ENCODE results near the gene ARSG.
"Not testable (repeated sequence)": the region's sequence is repeated elsewhere in the genome, so short reads cannot be mapped to it uniquely, and the experiment has no call there.

The ARSG gene

DNA sequence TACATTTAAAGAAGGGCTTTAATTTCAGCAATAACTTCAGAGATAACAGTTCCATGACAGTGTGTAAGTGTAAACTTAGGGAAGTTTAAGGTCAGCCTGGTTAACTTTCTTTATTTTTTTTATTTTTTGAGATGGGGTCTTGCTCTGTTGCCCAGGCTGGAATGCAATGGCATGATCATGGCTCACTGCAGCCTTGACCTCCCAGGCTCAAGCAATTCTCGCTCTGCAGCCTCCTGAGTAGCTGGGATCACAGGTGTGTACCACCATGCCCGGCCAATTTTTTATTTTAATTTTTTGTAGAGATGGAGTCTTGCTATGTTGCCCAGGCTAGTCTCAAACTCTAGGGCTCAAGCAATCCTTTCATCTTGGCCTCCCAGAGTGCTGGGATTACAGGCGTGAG lies 15.0 kb upstream of the ARSG start:
- DNase-seq (ENCODE audit: low read depth in 4 of 4, low spot score in 1 of 4), result not testable (repeated sequence)

DNA sequence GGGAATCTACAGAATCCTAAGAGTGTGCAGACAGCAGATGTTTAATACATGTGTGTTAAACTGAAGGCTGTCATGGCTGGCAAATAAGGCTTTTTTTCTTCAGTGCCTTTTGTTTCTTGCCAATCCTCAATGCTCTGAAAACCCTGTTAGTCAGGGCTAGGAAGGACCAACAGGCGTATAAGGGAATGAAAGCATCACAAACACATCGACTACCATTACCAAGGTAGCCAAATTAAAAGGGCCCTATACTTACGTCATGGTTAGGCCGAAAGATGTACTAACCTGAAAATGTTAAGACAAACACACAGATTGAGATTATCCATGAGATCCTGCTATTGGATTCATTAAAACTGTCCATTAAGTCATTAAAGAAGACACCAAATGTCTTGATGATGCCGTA lies 13.5 kb upstream of the ARSG start:
- no peak for DNase-seq (ENCODE audit: low read depth in 4 of 4, low spot score in 1 of 4)

DNA sequence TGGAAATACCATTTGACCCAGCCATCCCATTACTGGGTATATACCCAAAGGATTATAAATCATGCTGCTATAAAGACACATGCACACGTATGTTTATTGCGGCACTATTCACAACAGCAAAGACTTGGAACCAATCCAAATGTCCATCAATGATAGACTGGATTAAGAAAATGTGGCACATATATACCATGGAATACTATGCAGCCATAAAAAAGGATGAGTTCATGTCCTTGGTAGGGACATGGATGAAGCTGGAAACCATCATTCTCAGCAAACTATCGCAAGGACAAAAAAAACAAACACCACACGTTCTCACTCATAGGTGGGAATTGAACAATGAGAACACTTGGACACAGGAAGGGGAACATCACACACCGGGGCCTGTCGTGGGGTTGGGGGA lies 9.3 kb upstream of the ARSG start:
- not testable (repeated sequence) for DNase-seq (ENCODE audit: low read depth in 4 of 4, low spot score in 1 of 4)

DNA sequence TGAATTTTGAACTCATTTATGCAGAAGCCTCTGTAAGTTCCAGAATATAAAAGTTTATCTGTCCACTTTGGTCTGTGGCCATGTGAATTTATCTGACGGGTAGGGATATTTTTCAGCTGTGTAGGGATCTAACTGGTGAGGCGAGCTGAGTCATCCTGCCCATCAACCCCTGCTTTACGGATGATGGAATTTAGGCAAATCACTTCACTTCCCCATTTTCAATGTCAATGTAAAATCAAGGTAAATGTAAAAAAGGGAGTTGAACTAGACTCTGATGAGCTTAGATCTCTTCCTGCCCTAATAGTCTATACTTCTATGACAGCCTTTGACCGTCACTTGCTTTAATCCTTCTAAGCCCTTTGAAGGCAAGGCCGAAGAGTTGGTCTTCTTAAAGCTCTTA lies 2.9 kb upstream of the ARSG start:
- no peak for DNase-seq (ENCODE audit: low read depth in 4 of 4, low spot score in 1 of 4)

DNA sequence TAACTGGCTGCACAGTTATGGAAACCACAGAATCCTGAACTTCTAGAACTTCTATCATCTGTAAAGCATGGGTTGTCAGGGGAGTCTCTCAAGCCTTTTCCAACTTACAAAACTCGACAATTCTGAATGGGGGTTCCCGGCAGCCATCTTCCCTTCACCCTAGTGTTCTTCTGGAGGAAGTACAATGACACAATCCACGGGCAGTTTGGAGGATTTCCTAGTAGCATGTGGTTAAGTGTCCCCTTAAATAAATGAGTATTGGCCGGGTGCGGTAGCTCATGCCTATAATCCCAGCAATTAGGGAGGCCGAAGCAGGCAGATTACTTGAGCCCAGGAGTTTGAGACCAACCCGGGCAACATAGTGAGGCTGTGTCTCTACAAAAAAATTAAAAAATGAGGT lies 2.5 kb upstream of the ARSG start:
- no peak for DNase-seq (ENCODE audit: low read depth in 4 of 4, low spot score in 1 of 4)

DNA sequence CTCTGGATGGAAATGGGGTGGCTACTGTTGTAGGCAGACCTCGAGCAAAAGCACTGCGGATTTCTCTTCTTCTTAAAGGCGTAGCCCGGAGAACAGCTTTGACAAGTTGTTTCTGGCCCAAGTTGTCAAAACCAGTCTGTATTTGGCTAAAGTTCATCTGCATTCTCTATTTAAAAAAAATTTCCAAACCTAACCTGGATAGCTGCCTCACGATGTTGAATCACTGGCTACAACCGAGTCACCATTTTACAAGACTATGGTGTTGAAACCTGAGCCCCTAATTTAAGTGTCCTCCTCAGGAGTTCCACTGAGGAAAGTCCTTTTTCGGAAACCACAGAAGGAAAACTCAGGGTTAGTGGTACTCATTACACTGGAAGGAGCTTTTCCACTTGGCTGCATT lies 1.8 kb upstream of the ARSG start:
- no peak for DNase-seq (ENCODE audit: low read depth in 4 of 4, low spot score in 1 of 4)

DNA sequence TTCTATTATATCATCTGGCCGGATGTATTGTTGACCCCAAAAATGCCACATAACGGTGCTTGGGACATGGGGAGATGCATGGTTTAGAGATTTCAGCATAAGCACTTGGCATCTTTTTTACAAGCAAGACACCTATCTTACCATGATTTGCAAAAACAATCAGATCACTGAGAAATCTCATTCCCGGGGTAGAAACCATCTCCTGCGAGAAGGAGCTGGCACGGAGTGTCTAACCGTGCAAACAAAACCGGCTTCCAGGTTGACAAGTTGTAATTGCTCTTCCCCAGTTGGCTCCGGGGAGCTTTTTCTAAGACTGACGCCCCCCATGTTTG lies 1.4 kb upstream of the ARSG start:
- no peak for DNase-seq (ENCODE audit: low read depth in 4 of 4, low spot score in 1 of 4)

DNA sequence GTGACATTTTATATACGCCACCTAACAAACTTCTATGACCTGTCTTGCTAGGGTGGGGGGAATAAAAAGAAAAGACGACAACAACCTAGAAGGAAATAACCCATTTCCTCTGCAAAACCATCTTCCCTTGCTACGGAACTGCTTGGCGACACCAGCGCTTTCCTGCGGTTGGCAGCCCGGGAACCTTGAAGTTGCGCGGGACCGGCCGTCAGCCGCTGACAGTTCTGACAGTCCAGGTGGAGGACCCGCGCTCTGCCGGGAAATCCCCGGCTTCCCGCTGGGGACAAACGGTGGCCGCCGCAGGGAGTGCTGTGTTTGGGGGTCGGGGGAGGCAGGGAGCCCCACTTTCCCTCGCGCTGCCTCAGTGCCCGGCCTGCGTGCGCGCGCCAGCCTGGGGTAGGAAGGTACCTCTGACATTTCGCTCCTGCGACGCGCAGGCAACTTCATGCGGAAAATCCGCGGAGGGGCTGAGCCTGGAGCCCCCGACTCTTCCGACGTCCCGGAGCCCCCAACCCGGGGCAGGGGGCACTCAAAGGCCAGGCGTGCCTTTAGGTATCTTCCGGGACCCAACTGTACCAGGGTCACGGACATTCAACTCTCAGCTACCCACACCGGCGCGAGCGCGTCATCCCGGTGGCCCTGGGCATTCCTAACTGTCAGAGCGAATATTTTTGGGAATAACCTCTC lies 884 bp upstream of the ARSG start:
- DNase-seq (ENCODE audit: low read depth in 4 of 4, low spot score in 1 of 4), result peak in 2 of 4 experiments; percentile 25 to 35

DNA sequence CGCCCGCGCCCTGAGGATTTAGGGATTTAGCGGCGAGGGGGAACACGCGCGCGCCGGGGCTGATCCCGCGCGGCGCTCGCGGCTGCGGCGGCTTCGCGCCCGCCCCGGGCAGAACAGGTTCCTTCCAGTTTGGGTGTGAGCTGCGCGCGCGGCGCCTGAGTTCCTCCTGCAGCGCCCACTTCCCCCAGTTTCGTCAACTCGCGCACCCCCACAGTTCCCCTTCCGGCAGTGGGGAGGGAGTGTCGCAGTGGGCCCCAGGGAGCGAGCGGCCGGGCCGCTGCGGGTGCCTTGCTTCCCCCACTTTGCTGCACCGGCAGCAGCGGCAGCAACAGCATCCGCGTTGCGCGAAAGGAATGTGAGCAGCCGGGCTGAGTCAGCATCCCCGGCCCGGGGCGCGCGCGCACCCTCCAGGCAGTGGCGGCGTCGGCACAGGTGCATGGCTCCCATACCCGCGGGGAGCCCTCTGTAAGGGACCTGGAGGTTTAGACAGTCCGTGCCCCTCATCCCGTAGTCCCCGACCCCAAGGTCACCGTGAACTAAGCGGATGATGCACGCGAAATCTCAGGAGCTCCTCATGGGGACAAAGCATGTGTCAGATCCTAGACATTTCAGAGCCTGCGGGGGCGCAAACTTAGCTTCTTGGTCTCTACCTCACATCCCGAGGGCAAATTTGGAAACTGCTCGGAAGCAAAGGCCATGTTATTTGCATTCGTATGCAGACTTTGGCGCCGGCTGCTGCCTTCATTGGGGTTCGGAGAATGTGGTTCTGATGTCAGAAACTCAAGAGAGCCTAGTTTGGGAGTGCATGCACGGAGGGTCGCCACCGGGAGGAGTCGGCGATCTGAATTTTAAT lies 767 bp downstream of the ARSG start:
- DNase-seq (ENCODE audit: low read depth in 4 of 4, low spot score in 1 of 4), result peak; percentile 69 to 81 (median 73)

DNA sequence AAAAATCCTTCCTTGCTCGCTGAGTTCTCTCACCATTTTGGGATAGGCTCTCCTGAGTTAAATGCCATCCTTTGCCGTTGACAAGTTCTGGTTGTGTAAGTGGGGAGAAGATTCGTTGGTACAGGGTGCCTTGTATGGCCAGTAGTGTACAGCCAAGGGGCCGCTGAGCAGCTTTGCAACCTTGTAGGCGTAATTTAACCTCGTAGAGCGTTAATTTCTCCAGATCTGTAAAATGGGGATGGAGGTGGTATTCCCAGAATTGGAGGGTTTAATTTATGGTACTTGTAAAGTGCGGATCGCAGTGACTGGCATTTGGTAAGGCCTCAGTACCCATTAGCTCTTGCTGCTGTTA lies 1.4 kb downstream of the ARSG start:
- no peak for DNase-seq (ENCODE audit: low read depth in 4 of 4, low spot score in 1 of 4)

DNA sequence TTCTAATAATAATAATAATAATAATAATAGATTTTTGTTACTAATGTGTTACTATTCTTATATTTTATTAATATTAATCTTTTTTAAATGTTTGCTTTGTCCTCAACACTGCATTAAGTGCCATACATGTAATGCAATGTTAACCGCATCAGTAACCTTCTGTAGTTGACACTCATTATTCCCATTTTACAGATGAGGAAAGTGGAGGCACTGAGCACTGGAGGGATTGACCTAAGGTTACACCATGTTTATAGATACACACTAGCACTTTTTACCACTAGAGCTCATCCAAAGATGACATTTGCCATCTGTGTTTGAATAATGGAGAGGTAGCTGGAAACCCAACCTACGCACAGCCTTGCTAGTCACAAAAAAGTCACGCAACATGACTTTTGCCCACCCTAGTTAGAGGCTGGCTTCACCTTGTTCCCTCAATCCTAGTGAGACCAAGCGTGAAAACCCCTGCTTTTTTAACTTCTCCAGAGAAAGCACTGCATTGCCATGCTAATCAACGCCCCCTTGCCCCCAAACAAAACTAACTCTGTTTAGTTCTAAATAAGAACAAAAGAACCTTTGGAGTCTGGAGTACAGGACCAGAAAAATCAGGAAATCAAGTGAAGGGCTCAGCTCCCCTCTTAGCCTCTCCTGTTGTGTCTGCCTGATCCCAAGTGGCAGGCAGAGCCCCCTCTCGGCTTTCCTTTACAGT lies 2.3 kb downstream of the ARSG start:
- DNase-seq (ENCODE audit: low read depth in 4 of 4, low spot score in 1 of 4), result no peak

DNA sequence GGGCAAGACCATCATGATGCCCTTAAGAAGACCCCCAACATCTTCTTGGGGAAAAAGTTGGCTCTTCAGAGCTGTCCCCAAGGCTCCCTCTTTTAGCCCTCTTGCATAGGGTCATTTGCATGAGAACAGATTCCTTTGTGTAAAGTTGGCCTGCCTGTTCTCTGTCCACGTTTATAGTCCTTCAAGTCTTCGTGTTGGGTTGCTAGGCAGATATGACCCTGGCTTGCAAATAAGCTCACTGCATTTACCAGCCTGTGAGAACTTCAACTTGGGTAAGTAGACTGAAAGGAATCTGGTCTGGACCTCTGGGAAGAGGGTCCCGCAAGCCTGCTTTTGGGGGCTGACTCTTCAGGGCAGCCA lies 2.9 kb downstream of the ARSG start:
- DNase-seq (ENCODE audit: low read depth in 4 of 4, low spot score in 1 of 4), result no peak

DNA sequence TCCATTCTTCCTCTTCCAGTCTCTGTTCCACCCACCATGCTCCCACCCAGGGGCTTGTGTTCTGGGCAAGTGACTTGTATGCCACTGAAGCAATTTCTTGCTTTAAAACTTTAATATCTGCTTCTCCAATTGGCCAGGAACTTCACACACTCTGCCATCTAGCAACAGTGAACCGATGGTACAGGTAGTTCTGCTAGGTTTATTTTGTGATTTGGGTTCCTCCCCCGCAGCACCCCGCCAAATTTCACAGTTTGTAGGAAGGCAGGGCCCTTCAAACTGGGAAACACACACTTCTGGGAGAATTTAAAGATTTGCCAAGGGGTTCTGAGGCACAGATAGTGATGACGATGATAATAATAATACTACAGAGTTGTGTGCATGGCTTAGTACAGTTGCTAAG lies 3.3 kb downstream of the ARSG start:
- DNase-seq (ENCODE audit: low read depth in 4 of 4, low spot score in 1 of 4), result no peak

DNA sequence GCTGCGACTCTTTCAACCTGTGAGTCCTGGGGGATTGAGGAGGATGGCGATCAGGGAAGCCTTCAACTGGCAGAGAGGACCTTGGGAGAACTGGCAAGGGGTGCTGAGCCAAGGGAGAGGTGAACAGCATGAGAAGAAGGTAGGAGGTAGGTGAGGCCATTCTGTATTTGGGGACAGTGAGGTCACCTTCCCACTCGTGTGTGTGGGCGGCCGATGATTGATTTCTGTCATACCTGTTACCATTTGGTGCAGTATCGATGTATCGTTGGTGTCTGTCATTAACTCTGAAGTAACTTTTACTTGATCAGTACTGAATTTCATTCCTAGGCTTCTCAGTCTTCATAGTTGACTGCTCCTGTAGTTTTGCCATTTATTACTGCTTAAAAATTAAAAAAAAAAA lies 3.8 kb downstream of the ARSG start:
- DNase-seq (ENCODE audit: low read depth in 4 of 4, low spot score in 1 of 4), result peak in 1 of 4 experiments; percentile 29

DNA sequence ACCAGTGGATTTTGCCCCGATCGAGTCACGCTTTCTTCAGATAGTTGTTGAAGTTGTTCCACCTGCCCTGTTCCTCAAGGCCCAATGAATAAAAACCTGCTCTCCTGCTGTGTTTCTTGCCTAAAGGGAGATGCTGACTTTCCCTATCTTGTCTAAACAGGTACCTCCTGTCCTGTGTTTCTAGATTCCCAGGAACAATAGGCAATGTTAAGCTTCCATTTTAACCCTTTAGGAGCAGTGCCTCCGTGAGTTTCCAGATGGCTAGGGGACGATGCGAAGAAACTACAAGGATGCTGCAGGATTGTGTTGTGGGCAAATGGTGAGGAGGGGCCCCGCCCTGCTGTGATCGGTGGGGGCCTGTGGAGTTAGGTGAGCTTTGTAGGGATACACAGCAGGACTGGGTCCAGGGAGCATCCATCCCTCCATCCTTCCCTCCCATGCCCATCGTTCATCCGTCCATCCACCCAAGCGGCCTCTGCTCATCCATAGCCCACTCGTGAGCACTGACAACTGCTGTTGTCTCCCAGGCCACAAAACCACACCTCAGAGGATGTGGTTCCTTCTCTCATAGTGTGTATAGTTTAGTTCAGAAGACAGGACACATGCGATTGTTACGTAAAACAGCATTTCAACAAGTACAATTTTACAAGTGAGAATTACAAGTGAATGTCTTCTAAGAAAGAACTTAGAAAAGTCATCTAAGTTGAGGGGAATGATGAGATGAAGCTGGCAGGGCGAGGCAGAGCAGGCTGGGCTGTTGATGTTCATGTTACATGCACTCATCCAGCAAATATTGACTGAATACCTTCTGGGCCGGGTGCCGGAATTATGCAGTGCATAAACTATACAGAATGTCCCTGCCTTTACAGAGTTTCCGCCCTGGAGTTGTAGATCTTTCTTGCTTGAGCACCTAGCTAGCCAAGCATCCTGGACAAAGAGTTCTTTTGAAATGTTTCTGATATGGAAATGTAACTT lies 5.2 kb downstream of the ARSG start:
- DNase-seq (ENCODE audit: low read depth in 4 of 4, low spot score in 1 of 4), result peak in 1 of 4 experiments; percentile 12

DNA sequence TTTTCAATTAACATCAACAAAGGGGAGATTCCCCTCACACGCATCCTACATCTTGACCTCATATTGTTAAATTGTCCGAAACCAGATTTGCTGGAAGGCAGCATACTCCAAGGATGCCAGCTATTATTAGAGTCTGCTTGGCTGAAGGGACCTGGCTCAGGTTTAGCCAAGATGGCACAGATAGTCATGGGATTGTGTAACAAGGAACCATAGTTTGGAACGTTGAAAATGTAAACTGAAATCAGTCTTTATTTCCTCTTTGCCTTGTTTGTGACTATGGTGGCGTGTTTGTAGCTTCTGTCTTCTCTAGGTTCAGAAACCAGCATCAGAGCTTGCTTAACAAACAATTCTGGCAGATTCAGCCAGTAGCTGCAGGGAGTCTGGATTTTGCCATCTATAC lies 5.9 kb downstream of the ARSG start:
- no peak for DNase-seq (ENCODE audit: low read depth in 4 of 4, low spot score in 1 of 4)

DNA sequence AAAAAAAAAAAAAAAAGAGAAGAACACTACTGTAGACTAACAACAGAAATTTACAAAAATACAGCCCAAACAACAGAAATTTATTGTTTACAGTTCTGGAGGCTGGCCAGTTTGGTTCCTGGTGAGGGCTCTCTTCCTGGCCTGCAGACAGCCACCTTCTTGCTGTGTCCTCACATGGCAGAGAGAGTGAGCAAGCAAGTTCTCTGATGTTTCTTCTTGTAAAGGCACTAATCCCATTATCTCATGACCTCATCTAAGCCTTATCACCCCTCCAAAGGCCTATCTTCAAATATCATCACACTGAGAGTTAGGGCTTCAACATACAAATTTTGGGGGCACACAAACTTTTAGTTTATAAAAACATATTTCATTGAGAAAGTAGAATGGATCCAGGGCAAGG lies 7.3 kb downstream of the ARSG start:
- no peak for DNase-seq (ENCODE audit: low read depth in 4 of 4, low spot score in 1 of 4)

DNA sequence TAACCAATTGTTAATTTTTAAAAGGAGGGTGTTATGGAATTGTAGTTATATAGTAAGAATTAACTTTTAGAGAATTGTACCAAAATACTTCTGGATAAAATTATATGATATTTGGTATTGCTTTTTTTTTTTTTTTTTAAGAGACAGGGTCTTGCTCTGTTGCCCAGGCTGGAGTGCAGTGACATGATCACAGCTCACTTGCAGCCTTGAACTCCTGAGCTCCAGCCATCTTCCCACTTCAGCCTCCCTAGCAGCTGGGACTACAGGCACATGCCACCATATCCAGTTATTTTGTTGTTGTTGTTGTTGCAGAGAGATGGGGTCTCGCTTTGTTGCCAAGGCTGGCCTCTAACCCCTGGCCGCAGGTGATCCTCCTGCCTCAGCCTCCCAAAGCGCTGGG lies 8.5 kb downstream of the ARSG start:
- no peak for DNase-seq (ENCODE audit: low read depth in 4 of 4, low spot score in 1 of 4)

DNA sequence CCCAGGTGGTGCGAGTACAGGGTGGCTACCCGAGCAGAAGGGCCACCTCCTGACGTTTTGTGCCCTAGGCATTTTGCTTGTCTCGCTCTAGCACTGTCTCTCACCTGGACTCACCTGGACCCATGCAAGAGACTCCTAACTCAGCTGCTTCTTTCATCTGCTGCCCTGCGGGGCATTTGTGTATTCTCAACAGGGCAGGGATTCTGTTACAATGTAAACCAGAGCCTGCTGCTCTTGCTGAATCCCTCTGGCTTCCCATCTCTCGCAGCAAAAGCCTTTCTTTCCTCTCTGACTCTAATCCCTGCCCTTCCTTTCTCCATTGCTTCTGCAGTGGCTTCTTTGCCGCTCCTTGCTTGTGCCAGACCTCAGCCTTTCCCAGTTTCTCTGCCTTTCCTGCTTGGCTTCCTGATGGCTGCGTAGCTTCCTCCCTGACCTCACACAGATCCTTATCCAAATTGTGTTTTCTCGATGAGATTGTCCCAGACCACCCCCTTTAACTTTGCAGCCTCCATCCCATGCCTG lies 10.2 kb downstream of the ARSG start:
- DNase-seq (ENCODE audit: low read depth in 4 of 4, low spot score in 1 of 4), result no peak

DNA sequence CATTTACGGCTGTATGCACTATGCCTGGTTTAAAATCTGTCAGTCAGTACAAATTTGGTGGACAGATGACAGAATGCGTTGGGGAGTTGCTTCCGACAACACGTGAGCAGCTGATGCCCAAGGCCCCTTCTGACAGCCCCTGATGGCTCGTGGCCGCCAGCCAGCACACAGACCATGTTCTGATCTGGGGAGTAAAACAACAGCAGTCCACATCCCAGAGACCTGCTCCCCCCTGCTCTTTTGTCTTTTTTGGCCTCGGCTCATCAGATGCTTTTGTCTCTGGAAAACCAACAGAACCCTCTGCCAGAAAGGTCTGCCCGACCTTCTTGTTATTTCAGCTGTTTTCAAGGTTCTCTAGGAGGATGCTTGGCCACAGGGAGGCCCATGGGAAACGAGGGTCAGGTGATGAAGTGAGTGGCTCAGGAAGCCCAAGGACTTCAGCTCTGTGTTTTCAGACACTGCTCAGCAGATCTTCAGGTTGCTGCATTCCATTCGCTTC lies 10.8 kb downstream of the ARSG start:
- DNase-seq (ENCODE audit: low read depth in 4 of 4, low spot score in 1 of 4), result no peak

DNA sequence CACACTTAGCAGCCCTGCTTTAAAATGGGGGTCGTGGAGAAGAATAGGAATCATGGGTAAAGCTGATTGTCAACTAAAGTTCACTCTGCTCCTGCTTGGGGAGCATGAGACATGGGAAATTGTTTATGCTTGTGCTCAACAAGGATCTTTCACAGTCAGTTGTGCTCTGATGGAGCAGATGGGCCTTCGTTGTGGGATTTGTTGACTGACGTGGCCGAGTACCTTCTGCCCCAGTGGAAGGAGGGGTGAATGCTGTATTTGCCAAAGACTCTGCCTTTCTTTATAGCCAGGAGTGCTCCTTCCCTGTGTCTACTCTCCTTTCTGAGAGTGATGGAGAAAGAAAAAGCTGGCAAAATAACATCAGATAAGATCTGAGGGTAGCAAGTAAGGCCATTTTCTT lies 11.4 kb downstream of the ARSG start:
- no peak for DNase-seq (ENCODE audit: low read depth in 4 of 4, low spot score in 1 of 4)

Measured in stimulated activated CD4-positive, alpha-beta T cell treated with anti-CD3 and anti-CD28 coated beads, Interleukin-1b, Interleukin-23, amount 100 ng/mL, for 24 hours (primary cell).